IPS-20b (cell line): ENCODE results near the gene IFNL4.
"Not testable (repeated sequence)": the region's sequence is repeated elsewhere in the genome, so short reads cannot be mapped to it uniquely, and the experiment has no call there.

ENCODE experiments used
- H3K27ac ChIP-seq: one replicate; pipeline ENCODE4 v1.5.1; 2013; ENCODE audit warnings: low read length
- H3K27me3 ChIP-seq: 2 replicates; pipeline ENCODE4 v1.6.1; 2013; ENCODE audit warnings: mild to moderate bottlenecking, low read length, inconsistent platforms; ENCODE audit not compliant: insufficient read depth
- H3K36me3 ChIP-seq: 2 replicates; pipeline ENCODE4 v1.6.1; 2013; ENCODE audit warnings: low read depth, mild to moderate bottlenecking, inconsistent platforms, low read length, moderate library complexity; ENCODE audit not compliant: insufficient read depth
- H3K4me1 ChIP-seq: 2 replicates; pipeline ENCODE4 v1.6.1; 2013; ENCODE audit warnings: mild to moderate bottlenecking, control low read depth, inconsistent platforms, low read length, moderate library complexity; ENCODE audit not compliant: insufficient read depth
- H3K4me3 ChIP-seq: 2 replicates; pipeline ENCODE4 v1.5.1; 2013; ENCODE audit warnings: mild to moderate bottlenecking, low read length, inconsistent platforms
- H3K9ac ChIP-seq: 2 replicates; pipeline ENCODE4 v1.6.1; 2013; ENCODE audit warnings: low read depth, mild to moderate bottlenecking, inconsistent platforms, low read length, moderate library complexity
- H3K9me3 ChIP-seq: 2 replicates; pipeline ENCODE4 v1.6.1; 2013; ENCODE audit warnings: mild to moderate bottlenecking, low read depth, low read length, inconsistent platforms; ENCODE audit not compliant: insufficient read depth

Gene IFNL4

DNA sequence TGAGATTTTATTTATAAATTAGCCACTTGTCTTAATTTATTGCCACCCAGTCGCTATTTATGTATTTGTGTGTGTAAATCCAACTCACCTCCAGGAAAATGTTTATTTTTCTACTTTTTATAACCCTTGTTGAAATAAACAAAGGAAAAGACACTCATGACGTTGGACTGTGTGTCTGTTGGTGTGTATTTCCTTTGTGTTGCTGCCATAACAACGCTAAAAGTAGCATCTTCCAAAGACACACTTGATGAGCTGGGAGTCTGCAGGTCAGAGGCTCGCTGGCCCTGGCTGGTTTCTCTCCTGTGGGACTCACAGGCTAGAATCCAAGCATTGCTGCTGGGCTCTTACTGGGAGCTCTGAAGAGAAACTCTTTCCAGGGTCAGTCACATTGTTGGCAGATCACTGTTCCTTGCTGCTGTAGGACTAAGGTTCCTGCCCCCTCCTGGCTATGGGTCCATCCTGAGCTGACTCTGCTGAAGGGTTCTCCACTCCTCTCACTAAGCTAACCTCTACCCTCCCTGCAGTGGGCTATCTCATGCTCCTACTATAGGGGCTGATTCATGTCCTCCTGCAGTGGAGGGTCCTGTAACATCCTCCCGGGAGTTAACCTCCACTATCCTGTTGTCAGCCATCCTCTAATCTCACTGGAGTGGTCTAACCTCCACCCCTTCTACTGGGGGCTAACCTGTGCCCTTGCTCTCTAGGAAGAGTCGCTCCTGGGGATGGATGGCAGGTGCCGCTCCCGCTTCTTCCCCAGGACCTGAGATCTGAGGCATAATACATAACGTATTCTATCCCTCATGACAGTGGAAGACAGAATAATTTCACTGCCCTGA, 21.6 kb upstream of the IFNL4 start:
- Histone ChIP-seq H3K36me3 (no peaks in the 10 kb centered on the region), H3K27me3 (peaks cover 37% of the 10 kb centered on the region), H3K4me3 (no peak overlapping the region), H3K4me1 (no peaks in the 10 kb centered on the region), H3K9ac (no peak overlapping the region), H3K9me3 (no peaks in the 10 kb centered on the region), H3K27ac (no peak overlapping the region)

DNA sequence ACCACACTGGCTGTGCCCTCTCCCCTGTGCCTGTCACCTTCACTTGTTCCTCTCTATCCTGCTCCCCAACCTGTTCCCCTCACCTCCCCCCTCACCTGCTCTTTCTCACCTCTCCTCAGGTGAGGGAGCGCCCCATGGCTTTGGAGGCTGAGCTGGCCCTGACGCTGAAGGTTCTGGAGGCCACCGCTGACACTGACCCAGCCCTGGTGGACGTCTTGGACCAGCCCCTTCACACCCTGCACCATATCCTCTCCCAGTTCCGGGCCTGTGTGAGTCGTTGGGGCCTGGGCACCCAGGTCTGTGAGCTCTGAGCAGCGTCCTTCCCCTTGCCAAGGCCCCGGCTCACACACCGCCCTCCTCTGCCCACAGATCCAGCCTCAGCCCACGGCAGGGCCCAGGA, 20.7 kb upstream of the IFNL4 start:
- H3K4me1 ChIP-seq, H3K36me3 ChIP-seq, H3K27ac ChIP-seq, H3K9ac ChIP-seq, H3K9me3 ChIP-seq, H3K4me3 ChIP-seq: not testable (repeated sequence)
- peaks cover 46% of the 10 kb centered on the region for H3K27me3 ChIP-seq

DNA sequence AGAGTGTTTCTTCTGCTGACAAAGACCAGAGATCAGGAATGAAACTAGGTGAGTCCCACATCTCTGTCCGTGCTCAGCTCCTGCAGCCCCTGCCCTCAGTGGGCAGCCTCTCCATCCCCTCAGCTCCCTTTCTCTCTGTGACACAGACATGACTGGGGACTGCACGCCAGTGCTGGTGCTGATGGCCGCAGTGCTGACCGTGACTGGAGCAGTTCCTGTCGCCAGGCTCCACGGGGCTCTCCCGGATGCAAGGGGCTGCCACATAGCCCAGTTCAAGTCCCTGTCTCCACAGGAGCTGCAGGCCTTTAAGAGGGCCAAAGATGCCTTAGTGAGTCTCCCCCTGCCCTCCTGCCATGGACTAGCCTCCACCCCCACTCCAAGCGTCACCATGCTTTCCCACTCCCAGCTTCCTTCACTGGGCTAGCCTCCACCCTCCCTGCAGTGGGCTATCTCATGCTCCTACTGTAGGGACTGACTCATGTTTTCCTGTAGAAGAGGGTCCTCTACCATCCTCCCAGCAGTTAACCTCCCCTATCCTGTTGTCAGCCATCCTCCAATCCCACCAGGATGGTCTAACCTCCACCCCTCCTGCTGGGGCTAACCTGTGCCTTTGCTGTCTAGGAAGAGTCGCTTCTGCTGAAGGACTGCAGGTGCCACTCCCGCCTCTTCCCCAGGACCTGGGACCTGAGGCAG, 20.0 kb upstream of the IFNL4 start:
- H3K27me3 ChIP-seq, result peaks cover 53% of the 10 kb centered on the region
- not testable (repeated sequence) for H3K4me3 ChIP-seq

DNA sequence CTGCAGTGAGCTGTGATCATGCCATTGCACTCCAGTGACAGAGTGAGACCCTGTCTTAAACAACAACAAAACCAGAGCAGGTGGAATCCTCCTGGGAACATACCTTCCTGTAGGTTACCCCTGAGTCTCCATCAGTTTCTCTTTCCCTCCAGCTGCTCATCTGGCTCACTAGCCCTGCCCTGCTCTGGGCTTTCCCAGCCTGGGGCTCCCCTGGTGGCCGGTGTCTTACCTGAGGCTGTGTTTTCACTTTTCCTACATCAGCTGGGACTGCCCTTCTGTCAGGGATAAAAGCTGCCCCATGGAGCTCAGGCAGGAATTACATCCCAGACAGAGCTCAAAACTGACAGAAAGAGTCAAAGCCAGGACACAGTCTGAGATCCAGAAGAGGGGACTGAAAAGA, 19.4 kb upstream of the IFNL4 start, which contains the start of gene IFNL2:
IFNL2 (plus strand) TSS at position 312 of the 400 bp plus-strand sequence. CDS start 173 bp downstream, outside the sequence.
- not testable (repeated sequence) for H3K4me1 ChIP-seq, H3K27ac ChIP-seq, H3K9me3 ChIP-seq, H3K36me3 ChIP-seq, H3K9ac ChIP-seq, H3K4me3 ChIP-seq
- H3K27me3 ChIP-seq, result peaks cover 59% of the 10 kb centered on the region

More for the DNA sequence above, 20.0 kb upstream of the IFNL4 start:
- not testable (repeated sequence) for H3K27ac ChIP-seq, H3K9ac ChIP-seq, H3K4me1 ChIP-seq, H3K36me3 ChIP-seq, H3K9me3 ChIP-seq

DNA sequence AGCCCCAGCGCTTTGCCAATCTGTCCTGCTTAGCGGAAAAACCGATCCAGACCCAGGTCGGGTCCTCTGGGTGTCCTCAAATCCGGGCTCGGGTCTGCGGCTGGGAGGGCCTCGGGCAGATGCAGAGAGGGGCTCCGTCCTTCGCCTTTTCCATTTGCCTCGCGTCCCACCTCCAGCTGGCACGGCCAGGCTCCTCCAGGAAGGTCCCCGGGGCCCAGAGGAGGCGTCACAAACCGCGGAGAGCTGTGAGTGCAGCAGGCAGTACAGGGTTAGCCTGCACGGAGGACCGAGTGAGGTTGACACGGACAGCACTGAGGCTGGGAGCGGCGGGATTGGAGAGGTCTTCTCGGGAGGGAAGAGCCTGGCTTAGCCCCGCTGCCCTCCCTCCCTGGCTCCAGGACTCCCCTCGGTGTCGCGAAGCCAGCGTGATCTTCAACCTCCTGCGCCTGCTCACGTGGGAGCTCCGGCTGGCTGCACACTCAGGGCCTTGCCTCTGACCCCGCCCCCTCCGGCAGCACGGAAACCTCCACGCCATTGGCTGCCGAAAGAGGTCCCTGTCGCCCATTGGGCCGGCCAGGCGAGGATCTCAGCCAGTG, 16.8 kb upstream of the IFNL4 start:
- H3K27me3 ChIP-seq, result peaks cover 77% of the 10 kb centered on the region
- H3K9me3 ChIP-seq, result no peaks in the 10 kb centered on the region
- H3K36me3 ChIP-seq, result no peaks in the 10 kb centered on the region
- H3K27ac ChIP-seq, result no peak overlapping the region
- peak overlapping the region; percentile 46; the same call in 1 of the 2 replicates for H3K4me3 ChIP-seq
- no peaks in the 10 kb centered on the region for H3K4me1 ChIP-seq
- no peak overlapping the region for H3K9ac ChIP-seq

DNA sequence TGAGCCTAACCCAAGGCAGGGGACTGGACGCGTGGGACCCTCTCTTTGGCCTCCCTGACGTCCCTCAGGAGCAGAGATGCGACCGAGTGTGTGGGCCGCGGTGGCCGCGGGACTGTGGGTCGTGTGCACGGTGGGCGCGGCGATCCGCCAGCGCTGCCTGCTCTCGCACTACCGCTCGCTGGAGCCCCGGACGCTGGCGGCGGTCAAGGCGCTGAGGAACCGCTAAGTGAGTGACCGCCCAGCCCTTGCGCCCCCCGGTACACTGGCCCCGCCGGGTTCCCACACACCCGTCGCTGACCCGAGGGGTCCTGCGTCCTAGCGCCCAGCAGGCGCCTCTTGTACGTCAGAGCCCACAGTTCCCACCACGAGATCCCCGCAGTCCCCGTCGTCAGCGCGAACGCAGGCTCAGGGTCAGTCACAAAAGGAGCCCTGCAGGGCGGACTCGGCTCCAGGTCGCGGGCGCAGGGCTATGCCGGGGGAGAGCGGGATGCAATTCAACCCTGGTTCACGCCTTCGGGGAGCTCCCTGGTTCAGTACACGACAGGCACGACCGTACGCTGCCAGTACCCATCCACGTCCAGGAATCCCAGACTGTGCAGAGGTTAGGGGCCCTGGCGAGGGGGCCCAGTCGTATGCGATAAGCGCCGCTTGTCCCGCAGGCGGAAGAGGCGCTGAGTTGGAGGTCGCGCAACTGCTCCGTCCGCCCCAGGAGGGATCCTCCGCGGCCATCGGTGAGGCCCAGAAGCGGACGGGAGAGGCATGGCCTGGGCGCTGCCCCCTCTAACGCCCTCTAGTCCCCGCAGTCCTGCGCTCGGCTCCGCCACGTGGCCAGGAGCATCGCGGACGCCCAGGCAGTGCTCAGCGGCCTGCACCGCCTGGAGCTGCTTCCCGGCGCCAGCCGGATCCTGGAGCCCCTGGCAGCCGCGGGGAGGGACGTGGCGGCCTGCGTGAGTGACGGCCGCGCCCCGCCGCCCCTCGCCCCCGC, 15.9 kb upstream of the IFNL4 start:
- no peak overlapping the region for H3K27ac ChIP-seq
- H3K4me3 ChIP-seq, result peak overlapping the region; percentile 46; the same call in 1 of the 2 replicates
- H3K4me1 ChIP-seq, result no peaks in the 10 kb centered on the region
- H3K27me3 ChIP-seq, result peaks cover 80% of the 10 kb centered on the region
- H3K9me3 ChIP-seq, result no peaks in the 10 kb centered on the region
- no peaks in the 10 kb centered on the region for H3K36me3 ChIP-seq
- no peak overlapping the region for H3K9ac ChIP-seq

DNA sequence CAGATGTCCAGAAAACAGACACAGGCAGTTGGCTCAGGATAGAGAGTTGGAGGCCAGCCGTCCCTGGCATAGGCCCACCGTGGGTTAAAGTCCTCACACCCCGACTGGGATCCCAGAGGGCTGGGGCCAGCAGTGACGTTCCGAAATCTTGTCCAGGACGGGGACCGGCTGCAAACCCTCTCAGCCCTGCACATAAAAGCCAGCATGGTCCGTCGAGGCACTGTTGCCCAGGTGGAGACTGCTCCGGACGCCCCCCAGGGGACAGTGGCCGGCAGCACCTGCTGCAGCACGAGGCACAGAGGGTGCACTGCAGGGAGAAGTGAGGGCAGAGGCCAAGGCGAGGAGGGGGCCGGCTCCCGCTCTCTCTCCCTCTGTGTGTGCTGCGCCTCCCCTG, 15.3 kb upstream of the IFNL4 start:
- H3K9ac ChIP-seq, result no peak overlapping the region
- H3K27ac ChIP-seq, result no peak overlapping the region
- no peaks in the 10 kb centered on the region for H3K9me3 ChIP-seq
- peak overlapping the region; percentile 46; the same call in 1 of the 2 replicates for H3K4me3 ChIP-seq
- no peaks in the 10 kb centered on the region for H3K4me1 ChIP-seq
- no peaks in the 10 kb centered on the region for H3K36me3 ChIP-seq
- peaks cover 83% of the 10 kb centered on the region for H3K27me3 ChIP-seq

DNA sequence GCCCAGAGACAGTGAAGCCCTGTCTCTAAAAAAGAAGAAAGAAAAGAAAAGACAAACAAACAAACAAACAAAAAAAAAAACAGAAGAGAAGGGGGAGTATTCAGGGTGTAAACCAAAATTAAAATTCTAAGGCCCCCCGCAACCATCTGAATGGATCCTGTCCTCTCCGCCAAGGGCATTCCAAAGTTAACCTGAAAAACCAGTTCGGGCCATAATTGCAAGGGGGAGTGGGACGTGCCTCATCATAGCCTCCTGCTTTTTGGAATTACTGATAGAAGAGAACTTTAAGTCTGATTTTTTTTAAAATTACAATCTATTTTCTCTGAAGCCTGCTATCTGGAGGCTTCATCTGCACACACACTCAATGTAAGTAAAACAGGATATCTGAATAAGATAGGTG, 13.8 kb upstream of the IFNL4 start:
- Histone ChIP-seq H3K4me1 (no peaks in the 10 kb centered on the region), H3K4me3 (no peak overlapping the region), H3K9me3 (no peaks in the 10 kb centered on the region), H3K9ac (no peak overlapping the region), H3K36me3 (no peaks in the 10 kb centered on the region), H3K27me3 (peaks cover 80% of the 10 kb centered on the region), H3K27ac (no peak overlapping the region)

DNA sequence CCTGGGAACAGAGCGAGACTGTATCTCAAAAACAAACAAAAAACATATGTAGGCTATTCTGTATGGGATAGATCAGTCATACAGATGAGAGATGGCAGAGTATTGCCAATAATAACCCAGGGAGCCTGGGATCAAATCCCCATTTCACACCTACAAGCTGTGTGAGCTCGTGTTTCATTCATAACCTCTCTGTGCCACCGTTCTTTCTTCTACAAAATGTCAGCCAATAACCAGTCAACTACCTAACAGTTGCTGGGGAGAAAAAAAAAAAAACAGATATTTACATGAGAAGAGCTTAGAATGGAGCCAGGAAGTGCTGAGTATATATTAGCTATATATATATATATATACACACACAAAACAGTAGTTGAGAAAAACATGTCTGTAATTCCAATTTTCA, 13.0 kb upstream of the IFNL4 start:
- H3K9ac ChIP-seq, result no peak overlapping the region
- no peaks in the 10 kb centered on the region for H3K9me3 ChIP-seq
- no peak overlapping the region for H3K27ac ChIP-seq
- H3K36me3 ChIP-seq, result no peaks in the 10 kb centered on the region
- H3K4me3 ChIP-seq, result no peak overlapping the region
- H3K27me3 ChIP-seq, result peaks cover 74% of the 10 kb centered on the region
- H3K4me1 ChIP-seq, result no peaks in the 10 kb centered on the region

DNA sequence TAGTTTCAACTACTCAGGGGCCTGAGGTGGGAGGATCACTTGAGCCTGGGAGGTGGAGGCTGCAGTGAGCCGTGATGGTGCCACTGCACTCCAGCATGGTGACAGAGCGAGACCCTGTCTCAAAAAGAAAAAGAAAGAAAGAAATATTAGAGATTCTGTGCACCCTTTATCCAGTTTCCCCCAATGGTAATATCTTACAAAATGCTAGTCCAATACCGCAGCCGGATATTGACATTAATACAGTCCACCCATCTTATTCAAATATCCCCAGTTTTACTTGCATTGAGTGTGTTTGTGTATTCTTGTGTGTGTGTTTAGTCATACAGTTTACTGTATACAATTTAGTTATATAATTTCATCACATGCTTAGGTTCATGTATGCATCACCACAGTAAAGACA, 8.6 kb upstream of the IFNL4 start:
- no peaks in the 10 kb centered on the region for H3K9me3 ChIP-seq
- H3K36me3 ChIP-seq, result no peaks in the 10 kb centered on the region
- H3K4me3 ChIP-seq, result no peak overlapping the region
- H3K4me1 ChIP-seq, result no peaks in the 10 kb centered on the region
- H3K27me3 ChIP-seq, result peaks cover 54% of the 10 kb centered on the region
- no peak overlapping the region for H3K9ac ChIP-seq
- H3K27ac ChIP-seq, result no peak overlapping the region
